Activated naive CD4-positive, alpha-beta T cell (primary cell): ENCODE results near the gene EFCAB7.

Experiments
- DNase-seq, 4 experiments: peaks; one replicate each; lab custom pipeline; 2025; lab: John Stamatoyannopoulos, UW

EFCAB7 gene

DNA sequence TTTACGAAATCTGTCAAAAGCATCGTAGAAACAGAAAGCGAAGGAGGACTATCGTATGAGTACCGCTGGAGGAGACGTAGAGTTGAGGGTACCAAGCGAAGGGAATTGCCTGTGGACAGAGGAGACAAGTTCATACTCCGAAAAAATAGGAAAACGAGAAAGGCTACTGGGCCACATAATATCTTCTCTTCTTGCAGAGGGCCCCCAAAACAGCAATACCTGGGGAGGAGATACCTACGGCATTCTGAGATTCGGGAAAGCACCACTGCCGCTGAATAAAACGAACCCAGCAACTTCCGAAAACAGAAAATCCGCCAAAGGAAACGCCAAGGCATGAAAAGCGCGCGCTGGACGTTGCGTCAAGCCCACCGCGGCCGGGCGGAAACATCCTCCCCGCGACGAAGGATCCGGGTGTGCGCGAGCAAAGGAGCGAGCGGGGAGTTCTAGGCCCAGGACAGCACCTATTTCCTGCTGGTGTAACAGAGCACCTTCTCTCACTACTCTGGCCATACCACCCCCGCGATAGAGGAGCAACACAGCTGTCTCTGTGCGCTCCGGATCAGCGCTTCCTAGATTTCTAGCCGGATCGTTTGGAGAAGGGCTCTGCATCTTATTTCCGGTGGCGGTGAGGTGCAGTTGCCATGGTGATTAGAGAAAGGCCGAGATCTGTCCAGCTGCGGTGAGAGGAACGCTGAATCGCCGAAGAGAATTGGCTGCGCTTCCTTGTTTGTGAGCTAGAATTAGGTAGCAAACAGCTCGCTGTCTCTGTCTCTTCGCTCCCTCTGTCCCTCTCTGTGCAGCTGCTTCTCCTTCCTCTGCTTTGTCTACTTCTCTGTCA, at the start of gene EFCAB7, which contains the start of gene ITGB3BP:
TSS of gene EFCAB7 (plus strand) at position 635 of the 838 bp plus-strand sequence. CDS start 2,048 bp downstream, outside the sequence.
TSS of gene ITGB3BP (minus strand) at position 335 of the 838 bp plus-strand sequence. CDS start at position 243, 92 bp downstream.
- DNase-seq, result peak; percentile 58 to 71 (median 66)

GRCh38 chr1:63475761-63476160, 47.6 kb upstream of the EFCAB7 start:
- no peak for DNase-seq

GRCh38 chr1:63480057-63480456, 43.3 kb upstream of the EFCAB7 start:
- DNase-seq, result no peak

- no peak for DNase-seq
Observed at GRCh38 chr1:63486629-63487028, 36.7 kb upstream of the EFCAB7 start.

DNA sequence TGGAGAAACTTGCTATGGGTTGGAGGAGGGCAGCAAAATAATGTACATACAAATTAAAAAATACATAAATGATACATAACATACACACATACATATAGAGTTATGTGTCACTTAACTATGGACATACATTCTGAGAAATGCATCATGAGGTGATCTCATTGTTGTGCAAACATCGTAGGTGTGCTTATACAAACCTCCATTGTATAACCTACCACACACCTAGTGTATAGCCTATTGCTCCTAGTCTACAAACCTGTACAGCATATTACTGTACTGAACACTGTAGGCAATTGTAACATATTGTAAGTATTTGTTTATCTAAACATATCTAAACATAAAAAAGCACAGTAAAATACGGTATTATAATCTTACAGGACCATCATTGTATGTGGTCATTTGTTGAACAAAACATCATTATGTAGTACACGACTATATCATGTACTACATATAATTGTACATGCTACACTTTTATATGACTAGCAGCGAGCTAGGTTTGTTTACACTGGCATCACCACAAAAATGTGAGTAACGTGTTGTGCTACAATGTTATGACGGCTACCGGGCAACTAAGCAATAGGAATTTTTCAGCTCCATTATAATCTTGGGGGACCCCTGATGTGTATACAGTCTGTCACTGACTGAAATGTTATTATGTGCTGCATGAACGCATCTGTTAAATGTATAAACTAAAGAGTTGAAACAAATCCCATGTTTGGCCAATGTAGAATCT, 35.8 kb upstream of the EFCAB7 start:
- no peak for DNase-seq

DNA sequence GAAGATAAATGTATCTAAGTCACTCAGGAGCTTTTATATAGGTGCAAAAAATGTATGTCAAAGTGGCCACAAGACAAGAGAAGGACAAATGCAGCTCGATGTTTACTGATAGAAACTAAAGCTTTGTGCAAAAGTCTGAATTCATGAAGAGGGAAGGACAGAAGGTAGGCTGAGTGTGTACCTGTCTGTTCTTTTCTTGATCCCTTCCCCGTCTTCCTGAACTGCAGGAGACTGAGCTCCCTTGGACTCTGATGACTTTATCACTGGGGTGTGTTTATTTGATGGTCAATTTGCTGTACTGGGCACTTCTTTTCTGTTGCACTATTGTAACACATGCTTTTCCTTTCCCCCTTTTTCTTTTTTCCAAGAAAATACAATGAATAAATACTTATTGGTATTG, 25.7 kb upstream of the EFCAB7 start:
- DNase-seq, result no peak

- no peak for DNase-seq
Observed at GRCh38 chr1:63498106-63498505, 25.2 kb upstream of the EFCAB7 start.

DNA sequence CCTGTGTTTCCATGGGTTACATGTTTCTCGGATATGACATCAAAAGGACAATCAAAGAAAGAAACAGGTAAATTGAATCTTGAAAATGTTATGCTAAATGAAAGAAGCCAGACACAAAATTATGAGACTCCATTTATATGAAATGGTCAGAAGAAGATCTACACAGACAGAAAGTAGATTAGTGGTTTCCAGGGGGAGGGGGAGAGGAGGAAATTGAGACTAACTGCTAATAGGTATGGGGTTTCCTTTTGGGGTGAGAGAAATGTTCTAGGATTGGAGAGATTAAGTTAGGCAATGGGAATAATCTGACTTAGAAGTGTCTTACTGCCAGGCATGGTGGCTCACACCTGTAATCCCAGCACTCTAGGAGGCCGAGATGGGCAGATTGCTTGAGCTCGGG, 22.1 kb upstream of the EFCAB7 start:
- DNase-seq, result no peak

- DNase-seq, result no peak
Observed at GRCh38 chr1:63506782-63507181, 16.5 kb upstream of the EFCAB7 start.

DNA sequence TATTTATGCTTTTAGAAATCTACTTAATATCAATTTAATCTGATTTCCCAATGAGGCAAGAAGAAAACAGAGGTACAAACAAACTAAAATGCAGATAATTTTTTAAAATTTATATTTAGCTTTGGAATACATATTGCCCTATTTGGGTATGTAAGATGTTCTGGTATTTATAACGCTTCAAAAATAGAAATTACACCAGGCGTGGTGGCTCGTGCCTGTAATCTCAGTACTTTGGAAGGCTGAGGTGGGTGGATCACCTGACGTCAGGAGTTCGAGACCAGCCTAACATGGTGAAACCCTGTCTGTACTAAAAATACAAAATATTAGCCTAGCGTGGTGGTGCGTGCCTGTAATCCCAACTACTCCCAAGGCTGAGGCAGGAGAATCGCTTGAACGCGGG, 13.6 kb upstream of the EFCAB7 start:
- no peak for DNase-seq

GRCh38 chr1:63512584-63512983, 10.7 kb upstream of the EFCAB7 start:
- no peak for DNase-seq

GRCh38 chr1:63516629-63517028, 6.7 kb upstream of the EFCAB7 start:
- no peak for DNase-seq

- no peak for DNase-seq
Observed at GRCh38 chr1:63523738-63524137, 413 bp downstream of the EFCAB7 start.

GRCh38 chr1:63524201-63524600, 876 bp downstream of the EFCAB7 start:
- DNase-seq, result no peak

- no peak for DNase-seq
Observed at GRCh38 chr1:63532727-63533126, 9.4 kb downstream of the EFCAB7 start.

DNA sequence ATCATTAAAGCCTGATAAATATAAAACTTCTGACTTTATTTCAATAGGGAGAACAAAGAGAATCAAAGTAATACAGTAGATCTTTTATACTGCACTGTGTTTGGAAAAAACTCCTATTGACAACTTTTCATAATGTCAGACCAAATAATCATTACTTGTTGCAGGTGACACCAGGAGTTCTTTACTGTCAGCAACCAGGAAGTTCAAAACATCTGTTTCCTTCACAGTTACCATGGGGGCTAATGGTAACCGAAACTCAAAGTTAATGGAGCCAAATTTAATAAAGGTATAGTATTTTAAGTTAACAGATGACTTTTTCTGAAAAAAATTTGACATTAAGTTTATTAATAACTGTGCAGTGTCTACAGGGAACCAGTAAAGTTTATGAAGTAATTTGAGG, 10.6 kb downstream of the EFCAB7 start:
- no peak for DNase-seq

DNA sequence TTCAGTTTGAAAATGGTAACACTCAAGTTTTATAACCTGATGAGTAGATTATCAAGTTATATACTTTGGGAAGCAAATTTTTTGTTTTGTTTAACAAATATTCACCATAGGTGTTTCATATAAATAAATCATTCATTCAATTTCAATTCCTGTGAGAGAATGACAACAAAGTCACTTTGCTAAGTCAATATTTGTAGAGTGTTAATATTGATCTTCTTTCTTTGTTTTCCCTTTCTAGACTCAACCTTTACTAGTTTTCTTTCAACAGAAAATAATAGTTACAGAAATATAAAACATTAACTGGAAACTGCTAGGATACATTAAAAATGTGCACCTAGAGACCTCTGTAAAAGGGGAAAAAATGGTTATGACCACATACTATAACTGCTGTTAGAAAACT, 11.1 kb downstream of the EFCAB7 start:
- DNase-seq, result no peak

- no peak for DNase-seq
Observed at GRCh38 chr1:63537006-63537405, 13.7 kb downstream of the EFCAB7 start.

GRCh38 chr1:63537940-63538339, 14.6 kb downstream of the EFCAB7 start:
- no peak for DNase-seq

- no peak for DNase-seq
Observed at GRCh38 chr1:63545780-63546179, 22.5 kb downstream of the EFCAB7 start.

DNA sequence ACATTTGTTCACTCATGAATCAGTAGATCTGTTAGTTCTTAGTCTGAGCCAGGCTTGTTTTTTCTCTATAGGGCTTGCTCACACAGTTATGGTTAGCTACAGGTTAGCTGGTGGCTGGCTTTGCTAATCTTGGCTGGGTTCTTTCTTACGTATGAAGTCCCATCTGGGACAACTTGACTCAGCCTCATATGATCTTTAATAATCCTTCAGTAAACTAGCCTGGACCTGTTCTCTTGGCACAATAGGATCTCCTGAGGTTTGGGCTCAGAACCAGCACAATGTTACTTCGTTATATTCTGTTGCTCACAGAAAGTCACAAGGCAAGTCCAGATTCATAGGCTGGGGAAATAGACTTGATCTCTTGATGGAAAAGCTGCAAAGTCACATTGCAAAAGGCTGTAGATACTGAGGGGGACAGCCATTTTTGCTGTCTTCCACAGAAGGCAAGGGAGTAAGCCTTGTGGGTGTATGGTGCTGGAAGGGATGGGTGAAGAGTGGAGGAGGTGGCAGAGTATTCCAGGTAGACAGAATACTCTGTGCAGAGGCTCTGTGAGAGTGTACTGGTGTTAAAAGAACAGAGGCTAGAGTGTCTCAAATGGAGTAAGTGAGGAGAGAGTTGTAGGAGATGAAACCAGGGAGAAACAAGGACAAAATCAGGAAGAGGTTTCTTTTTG, 24.4 kb downstream of the EFCAB7 start:
- no peak for DNase-seq

GRCh38 chr1:63548303-63548702, 25.0 kb downstream of the EFCAB7 start:
- no peak for DNase-seq

- DNase-seq, result no peak
Observed at GRCh38 chr1:63548877-63549276, 25.6 kb downstream of the EFCAB7 start.
